Measurements from ENCODE around the gene VRK1.
"Not testable (repeated sequence)": the region's sequence is repeated elsewhere in the genome, so short reads cannot be mapped to it uniquely, and the experiment has no call there.

The VRK1 gene

GRCh38 chr14:96867634-96868033, 70.5 kb downstream of the VRK1 start:
- Mint-ChIP-seq H3K9me3 (no peaks in the 10 kb centered on the region), H3K27me3 (no peaks in the 10 kb centered on the region), H3K4me3 (no peak overlapping the region), H3K4me1 (no peaks in the 10 kb centered on the region), H3K27ac (no peak overlapping the region), H3K36me3 (peaks cover 39% of the 10 kb centered on the region)

GRCh38 chr14:96874127-96874526, 76.9 kb downstream of the VRK1 start:
- Mint-ChIP-seq H3K9me3 (no peaks in the 10 kb centered on the region), H3K27me3 (no peaks in the 10 kb centered on the region), H3K4me3 (no peak overlapping the region), H3K36me3 (peaks cover 21% of the 10 kb centered on the region), H3K27ac (no peak overlapping the region), H3K4me1 (no peaks in the 10 kb centered on the region)

- Mint-ChIP-seq H3K36me3 (peaks cover 23% of the 10 kb centered on the region), H3K4me1 (no peaks in the 10 kb centered on the region), H3K4me3 (no peak overlapping the region), H3K9me3 (no peaks in the 10 kb centered on the region), H3K27ac (no peak overlapping the region), H3K27me3 (no peaks in the 10 kb centered on the region)
These were observed 79.6 kb downstream of the VRK1 start for GRCh38 chr14:96876747-96877146.

- H3K4me3 Mint-ChIP-seq = no peak overlapping the region
- no peaks in the 10 kb centered on the region for H3K9me3 Mint-ChIP-seq
- H3K27ac Mint-ChIP-seq = no peak overlapping the region
- no peaks in the 10 kb centered on the region for H3K27me3 Mint-ChIP-seq
- peaks cover 22% of the 10 kb centered on the region for H3K36me3 Mint-ChIP-seq
- no peaks in the 10 kb centered on the region for H3K4me1 Mint-ChIP-seq
These were observed 84.5 kb downstream of the VRK1 start for GRCh38 chr14:96881713-96882112.

GRCh38 chr14:96883974-96884373, 86.8 kb downstream of the VRK1 start:
- not testable (repeated sequence) for H3K27ac Mint-ChIP-seq, H3K4me3 Mint-ChIP-seq, H3K9me3 Mint-ChIP-seq, H3K27me3 Mint-ChIP-seq, H3K4me1 Mint-ChIP-seq
- H3K36me3 Mint-ChIP-seq = peaks cover 18% of the 10 kb centered on the region

- no peaks in the 10 kb centered on the region for H3K27me3 Mint-ChIP-seq
- no peak overlapping the region for H3K27ac Mint-ChIP-seq
- H3K36me3 Mint-ChIP-seq = peaks cover 11% of the 10 kb centered on the region
- H3K4me3 Mint-ChIP-seq = no peak overlapping the region
- H3K9me3 Mint-ChIP-seq = no peaks in the 10 kb centered on the region
- no peaks in the 10 kb centered on the region for H3K4me1 Mint-ChIP-seq
These were observed 91.0 kb downstream of the VRK1 start for GRCh38 chr14:96888158-96888557.

- H3K27me3 Mint-ChIP-seq = no peaks in the 10 kb centered on the region
- H3K9me3 Mint-ChIP-seq = no peaks in the 10 kb centered on the region
- H3K36me3 Mint-ChIP-seq = peaks cover 11% of the 10 kb centered on the region
- H3K4me1 Mint-ChIP-seq = no peaks in the 10 kb centered on the region
- H3K27ac Mint-ChIP-seq = no peak overlapping the region
- no peak overlapping the region for H3K4me3 Mint-ChIP-seq
These were observed 91.4 kb downstream of the VRK1 start for GRCh38 chr14:96888593-96888992.

GRCh38 chr14:96889091-96889490, 91.9 kb downstream of the VRK1 start:
- no peaks in the 10 kb centered on the region for H3K27me3 Mint-ChIP-seq
- H3K36me3 Mint-ChIP-seq = peaks cover 14% of the 10 kb centered on the region
- H3K9me3 Mint-ChIP-seq = no peaks in the 10 kb centered on the region
- H3K4me1 Mint-ChIP-seq = peaks cover 4% of the 10 kb centered on the region
- no peak overlapping the region for H3K4me3 Mint-ChIP-seq
- H3K27ac Mint-ChIP-seq = no peak overlapping the region

- Mint-ChIP-seq H3K27ac (no peak overlapping the region), H3K4me1 (peaks cover 5% of the 10 kb centered on the region), H3K27me3 (no peaks in the 10 kb centered on the region), H3K36me3 (peaks cover 13% of the 10 kb centered on the region), H3K4me3 (no peak overlapping the region), H3K9me3 (no peaks in the 10 kb centered on the region)
These were observed 96.9 kb downstream of the VRK1 start for GRCh38 chr14:96893966-96894622.

- Mint-ChIP-seq H3K9me3 (no peaks in the 10 kb centered on the region), H3K36me3 (peaks cover 14% of the 10 kb centered on the region), H3K4me1 (peaks cover 5% of the 10 kb centered on the region), H3K27ac (no peak overlapping the region), H3K4me3 (no peak overlapping the region), H3K27me3 (no peaks in the 10 kb centered on the region)
These were observed 97.8 kb downstream of the VRK1 start for GRCh38 chr14:96894966-96895365.

- no peak overlapping the region for H3K27ac Mint-ChIP-seq
These were observed 98.6 kb downstream of the VRK1 start for GRCh38 chr14:96895658-96896271.

GRCh38 chr14:96897184-96897583, 100.0 kb downstream of the VRK1 start:
- H3K9me3 Mint-ChIP-seq = no peaks in the 10 kb centered on the region
- no peaks in the 10 kb centered on the region for H3K27me3 Mint-ChIP-seq

More at GRCh38 chr14:96895658-96896271, 98.6 kb downstream of the VRK1 start:
- Mint-ChIP-seq H3K9me3 (no peaks in the 10 kb centered on the region), H3K27me3 (no peaks in the 10 kb centered on the region), H3K36me3 (peaks cover 12% of the 10 kb centered on the region), H3K4me3 (no peak overlapping the region), H3K4me1 (peaks cover 5% of the 10 kb centered on the region)

GRCh38 chr14:96901227-96901626, 104.0 kb downstream of the VRK1 start:
- Mint-ChIP-seq H3K4me3 (no peak overlapping the region), H3K36me3 (peaks cover 18% of the 10 kb centered on the region), H3K27ac (no peak overlapping the region), H3K27me3 (no peaks in the 10 kb centered on the region), H3K4me1 (peaks cover 11% of the 10 kb centered on the region), H3K9me3 (no peaks in the 10 kb centered on the region)

More at GRCh38 chr14:96897184-96897583, 100.0 kb downstream of the VRK1 start:
- H3K4me3 Mint-ChIP-seq = no peak overlapping the region
- H3K36me3 Mint-ChIP-seq = peaks cover 12% of the 10 kb centered on the region
- H3K27ac Mint-ChIP-seq = no peak overlapping the region
- H3K4me1 Mint-ChIP-seq = peaks cover 5% of the 10 kb centered on the region

- H3K4me3 Mint-ChIP-seq = no peak overlapping the region
- no peaks in the 10 kb centered on the region for H3K9me3 Mint-ChIP-seq
- peaks cover 11% of the 10 kb centered on the region for H3K4me1 Mint-ChIP-seq
- peaks cover 15% of the 10 kb centered on the region for H3K36me3 Mint-ChIP-seq
- no peak overlapping the region for H3K27ac Mint-ChIP-seq
- no peaks in the 10 kb centered on the region for H3K27me3 Mint-ChIP-seq
These were observed 104.8 kb downstream of the VRK1 start for GRCh38 chr14:96902004-96902403.

GRCh38 chr14:96903444-96904023, 106.4 kb downstream of the VRK1 start:
- Mint-ChIP-seq H3K36me3 (peaks cover 18% of the 10 kb centered on the region), H3K27me3 (no peaks in the 10 kb centered on the region), H3K9me3 (no peaks in the 10 kb centered on the region), H3K4me1 (peaks cover 11% of the 10 kb centered on the region), H3K27ac (no peak overlapping the region), H3K4me3 (no peak overlapping the region)

GRCh38 chr14:96904201-96904600, 107.0 kb downstream of the VRK1 start:
- Mint-ChIP-seq H3K4me3 (no peak overlapping the region), H3K27me3 (no peaks in the 10 kb centered on the region), H3K27ac (no peak overlapping the region), H3K36me3 (peaks cover 19% of the 10 kb centered on the region), H3K9me3 (no peaks in the 10 kb centered on the region), H3K4me1 (peaks cover 11% of the 10 kb centered on the region)

Data from activated naive CD4-positive, alpha-beta T cell treated with anti-CD3 and anti-CD28 coated beads, Interleukin-2, amount 50 U/mL, for 24 hours (primary cell).